ENCODE results near the gene TMEM176B.

DNA sequence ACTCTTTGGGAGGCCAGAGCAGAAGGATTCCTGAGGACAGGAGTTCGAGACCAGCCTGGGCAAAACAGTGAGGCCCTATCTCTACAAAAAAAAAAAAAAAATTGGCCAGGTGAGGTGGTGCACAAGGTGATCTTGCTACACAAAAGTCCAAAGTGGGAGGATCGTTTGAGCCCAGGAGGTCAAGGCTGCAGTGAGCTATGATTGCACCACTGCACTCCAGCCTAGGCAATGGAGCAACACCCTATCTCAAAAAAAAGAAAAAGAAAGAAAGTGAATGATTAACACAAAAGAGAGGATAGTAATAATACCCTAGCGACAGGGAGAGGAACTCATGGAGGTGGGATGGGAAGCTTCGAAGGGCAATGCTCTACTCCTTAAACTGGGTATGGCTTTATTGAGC lies 30.4 kb downstream of the TMEM176B start:
- TF ChIP-seq, protein P1, sequence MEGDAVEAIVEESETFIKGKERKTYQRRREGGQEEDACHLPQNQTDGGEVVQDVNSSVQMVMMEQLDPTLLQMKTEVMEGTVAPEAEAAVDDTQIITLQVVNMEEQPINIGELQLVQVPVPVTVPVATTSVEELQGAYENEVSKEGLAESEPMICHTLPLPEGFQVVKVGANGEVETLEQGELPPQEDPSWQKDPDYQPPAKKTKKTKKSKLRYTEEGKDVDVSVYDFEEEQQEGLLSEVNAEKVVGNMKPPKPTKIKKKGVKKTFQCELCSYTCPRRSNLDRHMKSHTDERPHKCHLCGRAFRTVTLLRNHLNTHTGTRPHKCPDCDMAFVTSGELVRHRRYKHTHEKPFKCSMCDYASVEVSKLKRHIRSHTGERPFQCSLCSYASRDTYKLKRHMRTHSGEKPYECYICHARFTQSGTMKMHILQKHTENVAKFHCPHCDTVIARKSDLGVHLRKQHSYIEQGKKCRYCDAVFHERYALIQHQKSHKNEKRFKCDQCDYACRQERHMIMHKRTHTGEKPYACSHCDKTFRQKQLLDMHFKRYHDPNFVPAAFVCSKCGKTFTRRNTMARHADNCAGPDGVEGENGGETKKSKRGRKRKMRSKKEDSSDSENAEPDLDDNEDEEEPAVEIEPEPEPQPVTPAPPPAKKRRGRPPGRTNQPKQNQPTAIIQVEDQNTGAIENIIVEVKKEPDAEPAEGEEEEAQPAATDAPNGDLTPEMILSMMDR (IDR thresholded peaks at IDR 0.05): no peak
- TF ChIP-seq POLR2A (IDR thresholded peaks at IDR 0.05): no peak

Measured in thyroid gland (tissue), 4 donors.